GM03348 (cell line): Measurements from ENCODE around the gene CDC20.
"Not testable (repeated sequence)": the region's sequence is repeated elsewhere in the genome, so short reads cannot be mapped to it uniquely, and the experiment has no call there.

Experiments
- DNase-seq: peaks from one replicate; pipeline ENCODE4 v3.0.0; 2012; ENCODE audit warnings: low spot score

The CDC20 gene

DNA sequence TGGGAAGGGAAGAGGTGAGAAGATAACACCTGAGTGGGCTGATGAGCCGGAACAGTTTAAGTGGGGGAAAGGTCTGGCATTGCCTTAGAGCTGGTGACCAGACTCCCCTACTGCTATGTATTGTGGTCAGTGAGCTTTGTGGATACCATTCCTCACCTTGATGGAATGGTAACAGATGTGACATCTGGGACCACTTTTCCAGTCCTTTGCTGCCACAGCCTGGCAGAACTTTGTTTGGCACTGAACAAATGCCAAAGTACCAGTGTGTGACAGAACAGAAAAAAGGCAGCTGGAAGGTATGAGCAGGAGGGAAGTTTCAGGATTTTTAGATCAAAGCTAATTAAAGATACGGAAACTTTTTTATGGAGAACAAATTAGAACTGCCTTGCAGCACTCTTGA, 24.7 kb downstream of the CDC20 start:
- no peak for DNase-seq

GRCh38 chr1:43386676-43387075, 27.9 kb downstream of the CDC20 start:
- DNase-seq, result no peak

DNA sequence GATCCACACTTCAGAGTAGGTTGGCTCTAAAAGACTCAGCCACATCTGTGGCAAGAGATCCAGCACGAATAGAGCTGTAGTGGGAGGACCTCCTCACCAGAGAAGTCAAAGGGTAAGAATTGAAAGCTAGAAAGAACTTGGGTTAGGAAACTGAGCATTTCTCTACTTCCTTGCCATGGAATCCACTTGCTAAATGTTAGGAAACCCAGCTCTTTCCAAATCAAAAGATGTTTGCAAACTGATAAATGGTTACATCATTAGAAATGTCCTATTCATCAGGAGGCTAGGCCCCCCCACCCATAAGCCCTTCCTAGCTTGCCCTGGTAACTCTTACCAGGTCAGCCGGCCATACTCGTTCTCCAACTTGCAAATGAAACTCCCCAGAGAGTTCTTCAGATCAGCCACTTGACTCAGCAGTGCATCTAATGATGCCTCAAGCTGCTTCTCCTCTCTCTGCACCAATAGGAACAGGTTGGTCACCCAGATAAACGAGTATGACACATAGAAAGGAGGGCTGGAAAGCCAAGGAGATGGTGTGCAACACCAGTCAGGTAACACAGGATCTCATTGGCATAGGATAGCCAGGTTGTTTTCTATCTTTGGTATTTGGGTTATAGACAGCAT, 29.3 kb downstream of the CDC20 start:
- DNase-seq, result peak; percentile 18

DNA sequence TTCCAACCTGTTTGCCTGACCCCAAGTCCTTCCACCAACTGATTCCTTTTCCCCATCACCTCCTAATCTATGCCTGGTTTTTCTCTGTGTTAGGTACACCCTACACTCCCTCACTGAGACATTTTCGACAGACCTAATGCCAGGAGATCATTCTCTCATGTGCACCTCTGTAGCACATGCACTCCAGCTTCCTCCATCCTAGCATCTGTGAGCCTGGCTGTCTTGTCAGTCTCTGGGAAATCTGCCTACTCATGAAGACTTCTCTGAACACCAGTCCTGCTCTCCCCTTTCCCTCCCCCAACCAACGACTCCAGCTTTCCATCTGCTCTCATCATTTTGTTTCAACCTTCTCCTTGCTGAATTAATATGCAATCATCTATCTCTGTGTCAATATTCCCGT, 29.8 kb downstream of the CDC20 start:
- DNase-seq, result peak; percentile 19

- peak; percentile 97 for DNase-seq
These were observed 30.8 kb downstream of the CDC20 start, which contains the start of the genes MED8 and SZT2 for GRCh38 chr1:43389326-43390313. TSS of gene MED8 (minus strand) at chr1:43389800. CDS start at chr1:43389764, 36 bp downstream. TSS of gene SZT2 (plus strand) at chr1:43389899. CDS start at chr1:43389969, 70 bp downstream.

- DNase-seq, result no peak
These were observed 33.9 kb downstream of the CDC20 start for GRCh38 chr1:43392702-43393101.

GRCh38 chr1:43395523-43395922, 36.7 kb downstream of the CDC20 start:
- DNase-seq, result no peak

DNA sequence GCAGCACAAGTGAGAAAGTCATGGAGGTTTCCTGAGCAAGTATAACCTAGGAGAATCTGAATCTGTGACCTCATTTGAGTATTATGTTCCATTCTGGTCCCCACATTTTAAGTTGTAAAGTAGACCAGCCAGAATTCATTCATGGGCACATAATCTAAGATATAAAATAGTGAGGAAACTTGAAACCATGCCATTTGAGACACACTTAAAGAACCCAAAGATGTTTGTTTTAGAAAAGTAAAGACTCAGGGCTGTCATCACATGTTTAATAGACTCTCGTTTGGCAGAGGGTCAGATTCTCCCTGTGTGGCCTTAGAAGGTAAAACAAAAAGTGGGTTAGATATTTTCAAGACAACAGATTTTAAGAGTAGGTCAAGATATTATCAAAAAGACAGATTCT, 37.3 kb downstream of the CDC20 start:
- no peak for DNase-seq

DNA sequence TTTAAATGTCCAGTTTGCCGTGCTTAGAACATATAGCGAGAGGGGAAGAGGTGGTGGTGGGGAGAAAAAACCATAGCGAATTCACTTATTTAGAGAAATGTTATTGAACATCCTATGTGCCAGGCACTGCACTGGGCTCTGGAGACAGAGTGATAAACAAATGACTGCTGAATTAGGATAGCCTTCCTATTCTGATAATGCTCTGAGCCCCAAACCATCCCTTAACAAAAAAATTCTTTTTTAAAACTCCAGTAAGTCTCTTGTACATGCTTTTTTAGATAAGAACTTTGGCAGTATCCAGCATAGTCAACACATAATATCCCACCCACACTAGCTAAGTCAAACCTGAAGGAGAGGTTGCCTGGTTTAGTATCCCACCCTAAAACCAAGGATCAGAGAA, 39.4 kb downstream of the CDC20 start:
- no peak for DNase-seq

DNA sequence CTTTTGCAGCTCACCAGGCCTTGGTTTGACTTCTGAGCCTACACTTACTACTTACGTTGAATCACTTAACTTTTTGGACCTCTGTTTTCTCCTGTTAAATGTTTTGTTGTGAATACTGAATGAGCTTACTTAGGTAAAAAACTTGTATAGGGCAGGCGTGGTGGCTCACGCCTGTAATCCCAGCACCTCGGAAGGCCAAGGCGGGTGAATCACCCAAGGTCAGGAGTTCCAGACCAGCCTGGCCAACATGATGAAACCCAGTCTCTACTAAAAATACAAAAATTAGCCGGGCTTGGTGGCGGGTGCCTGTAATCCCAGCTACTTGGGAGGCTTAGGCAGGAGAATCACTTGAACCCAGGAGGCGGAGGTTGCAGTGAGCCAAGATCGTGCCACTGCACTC, 41.7 kb downstream of the CDC20 start:
- DNase-seq, result not testable (repeated sequence)

DNA sequence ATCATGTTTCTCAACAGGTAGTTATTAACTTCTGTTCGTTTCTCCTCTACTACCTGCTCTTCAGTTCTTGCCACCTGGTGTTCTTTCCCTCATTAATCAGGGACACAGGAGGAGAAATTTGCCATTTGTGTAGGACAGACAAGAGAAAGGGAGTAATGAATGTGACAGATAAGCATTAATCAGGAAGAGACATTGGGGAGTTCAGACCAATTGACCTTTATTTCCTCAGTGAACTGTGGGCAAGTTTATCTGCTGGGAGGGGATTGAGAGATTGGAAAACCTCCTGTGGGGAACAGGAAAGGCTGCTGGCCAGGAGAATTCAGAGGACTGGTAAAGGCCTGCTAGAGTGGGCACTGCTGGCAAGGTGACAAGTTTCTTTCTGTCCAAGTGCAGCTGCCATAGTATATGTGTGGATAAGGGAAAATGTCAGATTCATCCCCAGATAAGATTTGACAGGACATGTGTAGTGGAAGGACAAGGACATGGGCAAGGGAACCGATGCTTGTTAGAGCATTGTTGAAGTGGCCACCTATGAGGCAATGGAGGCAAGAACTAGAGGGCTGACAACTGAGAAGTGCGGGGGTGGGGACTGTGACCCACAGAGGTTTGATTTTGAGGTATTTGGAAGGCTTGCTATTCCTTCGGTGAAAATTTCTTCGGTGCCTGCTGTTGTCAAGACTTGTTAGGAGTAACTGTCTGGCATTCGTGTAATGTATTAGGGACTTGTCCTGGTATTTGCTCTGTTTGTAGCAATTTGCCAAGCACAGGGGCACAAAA, 43.5 kb downstream of the CDC20 start:
- no peak for DNase-seq

GRCh38 chr1:43404353-43404752, 45.6 kb downstream of the CDC20 start:
- DNase-seq, result no peak

DNA sequence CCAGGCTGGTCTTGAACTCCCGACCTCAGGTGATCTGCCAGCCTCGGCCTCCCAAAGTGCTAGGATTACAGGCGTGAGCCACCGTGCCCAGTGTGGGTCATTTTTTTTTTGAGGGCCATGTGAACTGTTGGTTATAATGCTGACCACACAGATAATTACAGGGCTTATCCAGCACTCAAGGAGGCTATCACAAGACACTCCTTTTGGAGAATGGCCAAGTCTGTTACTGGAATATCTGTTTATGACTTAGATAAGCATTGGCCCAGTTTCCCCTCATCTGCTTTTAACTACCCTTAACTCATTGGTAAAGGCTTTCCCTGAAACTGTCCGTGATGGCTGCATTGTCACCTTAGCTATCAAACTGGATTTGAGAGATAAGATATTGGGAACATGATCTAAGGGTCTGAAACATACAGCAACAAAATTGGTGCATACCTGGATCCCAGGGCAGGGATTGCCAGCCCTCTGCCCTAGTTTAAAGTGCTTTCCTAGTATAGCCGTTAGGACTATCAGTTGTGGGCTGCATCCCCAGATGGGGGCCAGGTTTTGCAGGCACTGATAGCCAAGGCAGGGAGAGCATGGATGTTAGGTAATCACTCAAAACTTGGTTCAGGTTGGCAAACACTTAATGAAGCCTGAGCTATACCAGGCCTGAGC, 46.6 kb downstream of the CDC20 start:
- DNase-seq, result no peak

GRCh38 chr1:43405876-43406234, 47.1 kb downstream of the CDC20 start:
- no peak for DNase-seq

GRCh38 chr1:43410571-43410970, 51.8 kb downstream of the CDC20 start:
- DNase-seq, result no peak
